Measurements from ENCODE around the gene CNEP1R1. TPM values are rescaled to one million over a fixed set of nuclear protein-coding genes. Genes with fewer than 3 reads are reported as not detected.
A peak's percentile ranks its signal among the peaks of the same experiment; 100 is the strongest.

CNEP1R1 gene
- total RNA-seq, 4 donors from 2014 or later = 14.1 to 18.4 (median 14.9) TPM

DNA sequence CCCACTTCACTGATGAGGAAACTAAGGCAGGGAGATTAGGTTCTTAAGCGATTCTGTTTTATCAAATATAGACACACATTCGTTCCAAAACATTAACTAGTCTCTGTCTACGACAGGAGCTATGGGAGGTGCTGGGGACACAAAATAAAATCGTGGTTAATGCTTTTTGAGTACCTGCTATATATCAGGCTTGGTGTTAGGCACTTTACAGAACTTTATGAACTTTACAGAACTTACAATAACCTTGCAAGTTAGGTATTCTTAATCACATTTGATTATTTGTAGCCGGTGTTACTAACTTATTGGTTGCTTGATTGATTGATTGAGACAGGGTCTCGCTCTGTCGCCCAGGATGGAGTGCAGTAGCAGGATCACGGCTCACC, 40.2 kb downstream of the CNEP1R1 start:
- intact Hi-C loops (cut with DNase I) = no loop called here
- Histone ChIP-seq H3K4me3 (peak overlapping the region; percentile 64 to 95 (median 90)), H3K27ac (peak overlapping the region in 3 of 4 donors; percentile 93 to 98 (median 97)), H3K9me3 (no peaks in the 10 kb centered on the region), H3K36me3 (peaks cover 0 to 14% (median 4%) of the 10 kb centered on the region in 3 donors), H3K27me3 (no peaks in the 10 kb centered on the region), H3K4me1 (peaks cover 13 to 29% (median 16%) of the 10 kb centered on the region in 3 donors)
- DNase-seq = no peak
- 86 to 88% methylated on average over 8 of the region's 8 CpGs for WGBS, 2 donors
- TF ChIP-seq POLR2A (IDR thresholded peaks at IDR 0.05) = no peak
- TF ChIP-seq, protein P1, sequence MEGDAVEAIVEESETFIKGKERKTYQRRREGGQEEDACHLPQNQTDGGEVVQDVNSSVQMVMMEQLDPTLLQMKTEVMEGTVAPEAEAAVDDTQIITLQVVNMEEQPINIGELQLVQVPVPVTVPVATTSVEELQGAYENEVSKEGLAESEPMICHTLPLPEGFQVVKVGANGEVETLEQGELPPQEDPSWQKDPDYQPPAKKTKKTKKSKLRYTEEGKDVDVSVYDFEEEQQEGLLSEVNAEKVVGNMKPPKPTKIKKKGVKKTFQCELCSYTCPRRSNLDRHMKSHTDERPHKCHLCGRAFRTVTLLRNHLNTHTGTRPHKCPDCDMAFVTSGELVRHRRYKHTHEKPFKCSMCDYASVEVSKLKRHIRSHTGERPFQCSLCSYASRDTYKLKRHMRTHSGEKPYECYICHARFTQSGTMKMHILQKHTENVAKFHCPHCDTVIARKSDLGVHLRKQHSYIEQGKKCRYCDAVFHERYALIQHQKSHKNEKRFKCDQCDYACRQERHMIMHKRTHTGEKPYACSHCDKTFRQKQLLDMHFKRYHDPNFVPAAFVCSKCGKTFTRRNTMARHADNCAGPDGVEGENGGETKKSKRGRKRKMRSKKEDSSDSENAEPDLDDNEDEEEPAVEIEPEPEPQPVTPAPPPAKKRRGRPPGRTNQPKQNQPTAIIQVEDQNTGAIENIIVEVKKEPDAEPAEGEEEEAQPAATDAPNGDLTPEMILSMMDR (IDR thresholded peaks at IDR 0.05) = no peak

DNA sequence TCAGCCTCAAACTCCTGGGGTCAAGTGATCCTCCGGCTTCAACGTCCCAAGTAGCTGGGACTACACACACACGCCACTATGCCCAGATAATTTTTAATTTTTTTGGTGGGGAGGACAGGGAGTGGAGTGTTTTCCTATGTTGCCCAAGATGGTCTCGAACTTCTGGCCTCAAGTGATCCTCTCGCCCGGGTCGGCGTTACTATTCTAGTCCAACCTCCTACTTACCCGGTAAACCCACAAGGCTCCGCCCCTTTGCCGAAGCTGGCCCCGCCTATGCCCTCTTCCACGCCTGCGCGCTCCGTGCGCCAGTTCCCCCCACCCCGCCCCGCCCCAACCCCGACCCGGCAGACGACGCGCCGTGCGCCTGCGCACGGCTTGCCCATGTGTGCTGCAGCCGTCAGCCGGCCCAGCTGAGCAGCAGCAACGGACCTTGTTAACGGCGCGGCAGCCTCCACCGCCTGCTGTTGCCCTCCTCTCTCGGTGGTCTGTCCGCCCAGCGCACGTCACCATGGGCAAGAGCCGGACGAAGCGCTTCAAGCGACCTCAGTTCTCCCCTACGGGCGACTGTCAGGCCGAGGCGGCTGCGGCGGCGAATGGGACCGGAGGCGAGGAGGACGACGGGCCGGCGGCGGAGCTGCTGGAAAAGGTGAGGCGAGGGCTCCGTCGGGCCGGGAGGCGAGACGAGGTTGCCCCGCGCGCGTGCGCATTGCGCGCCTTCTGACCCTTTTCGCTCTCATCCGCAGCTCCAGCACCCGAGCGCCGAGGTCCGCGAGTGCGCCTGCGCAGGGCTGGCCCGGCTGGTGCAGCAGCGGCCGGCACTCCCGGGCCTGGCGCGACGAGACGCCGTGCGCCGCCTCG, 40.8 kb downstream of the CNEP1R1 start, which contains the start of gene HEATR3:
Gene HEATR3 (plus strand): TSS at position 347 of the 858 bp plus-strand sequence. CDS start 162 bp downstream, at position 509.
- DNase-seq = peak; percentile 64
- 10 to 18% methylated on average over 13 to 21 of the region's 91 CpGs for WGBS, 2 donors
- H3K36me3 ChIP-seq = peaks cover 0 to 20% (median 4%) of the 10 kb centered on the region in 3 donors
- peak within 1 kb of the TSS; percentile 88 to 98 (median 95) for H3K27ac ChIP-seq
- no peaks in the 10 kb centered on the region for H3K27me3 ChIP-seq
- TF ChIP-seq POLR2A (IDR thresholded peaks at IDR 0.05) = peak in 2 of 4 donors; percentile 10 to 53
- TF ChIP-seq, protein P1 (IDR thresholded peaks at IDR 0.05) = peak in 1 of 6 experiments; percentile 29
- intact Hi-C loops (cut with DNase I) = no loop called here
- peak within 1 kb of the TSS; percentile 64 to 95 (median 90) for H3K4me3 ChIP-seq
- peaks cover 13 to 29% (median 16%) of the 10 kb centered on the region in 3 donors for H3K4me1 ChIP-seq
- H3K9me3 ChIP-seq = no peaks in the 10 kb centered on the region

DNA sequence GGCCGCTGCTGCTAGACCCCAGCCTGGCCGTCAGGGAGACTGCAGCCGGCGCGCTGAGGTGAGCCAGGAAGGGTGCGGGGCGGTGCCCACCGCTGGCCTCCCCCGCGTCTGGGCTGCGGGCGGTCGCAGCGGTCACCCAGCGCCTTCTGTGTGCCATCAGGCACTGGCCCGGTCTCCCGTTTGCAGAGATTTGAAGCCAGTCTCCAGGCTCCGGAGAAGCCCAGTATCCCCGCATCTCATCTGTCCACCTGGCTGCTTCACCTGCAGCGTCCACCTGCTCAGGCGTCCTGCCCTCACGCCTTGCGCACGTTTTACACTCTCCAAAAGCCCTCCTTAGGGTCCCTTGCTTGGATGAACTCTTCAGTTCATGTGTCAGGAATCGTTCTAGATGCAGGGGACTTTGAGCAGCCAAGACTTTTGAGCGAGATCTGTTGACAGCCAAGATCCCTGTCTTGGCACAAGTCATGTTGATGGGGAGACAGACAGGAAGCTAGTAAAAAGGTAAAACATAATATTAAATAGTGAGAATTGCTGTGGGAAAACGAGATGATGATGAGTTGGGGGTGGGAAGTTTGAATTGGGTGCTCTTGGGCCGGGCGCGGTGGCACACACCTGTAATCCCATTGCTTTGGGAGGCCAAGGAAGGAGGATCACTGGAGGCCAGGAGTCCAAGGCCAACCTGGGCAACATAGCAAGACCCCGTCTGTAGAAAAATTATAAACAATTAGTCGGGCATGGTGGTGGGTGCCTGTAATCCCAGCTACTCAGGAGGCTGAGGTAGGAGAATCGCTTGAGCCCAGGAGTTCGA, 41.7 kb downstream of the CNEP1R1 start:
- intact Hi-C loops (cut with DNase I) = no loop called here

DNA sequence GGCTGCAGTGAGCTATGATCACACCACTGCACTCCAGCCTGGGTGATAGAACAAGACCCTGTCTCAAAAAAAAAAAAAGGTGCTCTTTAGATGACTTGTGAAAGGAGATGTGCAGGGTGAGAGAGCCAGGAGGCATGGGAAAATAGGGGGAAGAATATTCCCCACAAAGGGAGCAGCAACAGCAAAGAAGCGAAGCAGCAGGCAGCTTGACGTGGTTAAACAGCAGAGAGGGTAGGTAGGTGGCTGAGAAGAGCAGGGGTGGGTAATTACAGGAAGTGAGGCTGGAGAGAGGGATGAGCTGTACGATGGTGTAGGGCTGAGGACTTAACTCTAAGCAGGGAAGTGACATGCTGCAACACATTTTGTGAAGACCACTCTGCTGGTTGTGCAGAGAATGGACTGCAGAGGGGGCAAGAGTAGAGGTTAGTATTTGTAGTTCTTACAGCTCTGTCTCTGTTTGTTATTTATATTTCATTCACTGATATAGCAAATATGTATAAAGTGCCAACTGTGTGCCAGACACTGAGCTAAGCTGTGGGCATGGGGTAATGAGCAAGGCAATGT, 42.3 kb downstream of the CNEP1R1 start:
- H3K4me1 ChIP-seq = peaks cover 13 to 29% (median 16%) of the 10 kb centered on the region in 3 donors
- peaks cover 0 to 30% (median 4%) of the 10 kb centered on the region in 3 donors for H3K36me3 ChIP-seq
- no peaks in the 10 kb centered on the region for H3K9me3 ChIP-seq
- H3K4me3 ChIP-seq = peak overlapping the region in 1 of 4 donors; percentile 17
- no peak for DNase-seq
- H3K27ac ChIP-seq = no peak overlapping the region
- 38 to 45% methylated on average over 3 of the region's 3 CpGs for WGBS, 2 donors
- no peaks in the 10 kb centered on the region for H3K27me3 ChIP-seq
- intact Hi-C loops (cut with DNase I) = no loop called here
- TF ChIP-seq, protein P1 (IDR thresholded peaks at IDR 0.05) = peak in 2 of 6 experiments; percentile 10 to 25
- TF ChIP-seq POLR2A (IDR thresholded peaks at IDR 0.05) = no peak

More for the DNA sequence above, 41.7 kb downstream of the CNEP1R1 start:
- no peak for DNase-seq
- 22 to 39% methylated on average over 18 to 31 of the region's 34 CpGs for WGBS, 2 donors
- Histone ChIP-seq H3K27ac (peak overlapping the region; percentile 88 to 98 (median 95)), H3K4me3 (peak overlapping the region; percentile 64 to 95 (median 90)), H3K36me3 (peaks cover 0 to 25% (median 4%) of the 10 kb centered on the region in 3 donors), H3K27me3 (no peaks in the 10 kb centered on the region), H3K4me1 (peaks cover 13 to 29% (median 16%) of the 10 kb centered on the region in 3 donors), H3K9me3 (no peaks in the 10 kb centered on the region)
- TF ChIP-seq, protein P1 (IDR thresholded peaks at IDR 0.05) = peak in 2 of 6 experiments; percentile 2 to 24
- TF ChIP-seq POLR2A (IDR thresholded peaks at IDR 0.05) = peak in 1 of 4 donors; percentile 1

Data from esophagus squamous epithelium (tissue), 5 donors.